ENCODE data around the gene TSSK6.

TSSK6 gene

GRCh38 chr19:19515642-19516519 lies 533 bp upstream of the TSSK6 start, which contains the start of gene NDUFA13:
TSS of gene NDUFA13 (plus strand) at chr19:19516225. CDS start at chr19:19516239, 14 bp downstream.
- H3K4me3 ChIP-seq (ENCODE audit: control insufficient read depth in 1 of 7, extremely low read depth in 1 of 7, insufficient read depth in 4 of 7, low read depth in 2 of 7, low read length in 6 of 7), result peak within 1 kb of the TSS; percentile 66 to 96 (median 93)
- ChIA-PET CTCF (interaction anchor here (0.6 to 2.1 kb wide), 4 partner anchors 11 to 128 kb away, joined by 3 to 5 read pairs (median 4); partner anchors contain the start of gene GMIP), POLR2A (no interaction called here)
- H3K27me3 ChIP-seq (replicated peaks in 2 of 5; ENCODE audit: control insufficient read depth in 4 of 5, insufficient read depth in 5 of 5, low read length in 4 of 5), result no peaks in the 10 kb centered on the region
- peak within 1 kb of the TSS; percentile 64 to 85 for H3K27ac ChIP-seq (ENCODE audit: insufficient read depth in 1 of 2, low read depth in 1 of 2, low read length in 2 of 2, poor library complexity in 1 of 2, severe bottlenecking in 2 of 2)
- peaks cover 0 to 3% (median 0%) of the 10 kb centered on the region in 5 experiments for H3K9me3 ChIP-seq (ENCODE audit: control extremely low read depth in 1 of 5, control insufficient read depth in 4 of 5, insufficient read depth in 2 of 5, low read depth in 1 of 5, low read length in 4 of 5)
- H3K4me1 ChIP-seq (ENCODE audit: control extremely low read depth in 1 of 4, control insufficient read depth in 4 of 4, insufficient read depth in 4 of 4, low read length in 3 of 4), result peaks cover 0 to 25% (median 18%) of the 10 kb centered on the region in 4 experiments
- H3K36me3 ChIP-seq (ENCODE audit: control insufficient read depth in 4 of 4, insufficient read depth in 4 of 4, low read length in 3 of 4), result peaks cover 0 to 18% (median 14%) of the 10 kb centered on the region in 4 experiments
- 9% methylated on average over 61 of the region's 61 CpGs for WGBS (ENCODE audit: insufficient coverage)
- DNase-seq, result peak; percentile 90 to 95 (median 93)

GRCh38 chr19:19514215-19514657 lies 1.1 kb downstream of the TSSK6 start:
- Histone ChIP-seq H3K36me3 (ENCODE audit: control insufficient read depth in 4 of 4, insufficient read depth in 4 of 4, low read length in 3 of 4) (peaks cover 0 to 5% (median 3%) of the 10 kb centered on the region in 4 experiments), H3K27me3 (replicated peaks in 2 of 5; ENCODE audit: control insufficient read depth in 4 of 5, insufficient read depth in 5 of 5, low read length in 4 of 5) (no peaks in the 10 kb centered on the region), H3K4me3 (ENCODE audit: control insufficient read depth in 1 of 7, extremely low read depth in 1 of 7, insufficient read depth in 4 of 7, low read depth in 2 of 7, low read length in 6 of 7) (peak overlapping the region in 1 of 7 experiments; percentile 46), H3K4me1 (ENCODE audit: control extremely low read depth in 1 of 4, control insufficient read depth in 4 of 4, insufficient read depth in 4 of 4, low read length in 3 of 4) (peaks cover 0 to 25% (median 18%) of the 10 kb centered on the region in 4 experiments), H3K27ac (ENCODE audit: insufficient read depth in 1 of 2, low read depth in 1 of 2, low read length in 2 of 2, poor library complexity in 1 of 2, severe bottlenecking in 2 of 2) (no peak overlapping the region), H3K9me3 (ENCODE audit: control extremely low read depth in 1 of 5, control insufficient read depth in 4 of 5, insufficient read depth in 2 of 5, low read depth in 1 of 5, low read length in 4 of 5) (peaks cover 0 to 3% (median 0%) of the 10 kb centered on the region in 5 experiments)
- 42% methylated on average over 36 of the region's 46 CpGs for WGBS (ENCODE audit: insufficient coverage)
- peak in 1 of 3 donors; percentile 14 for DNase-seq
- CTCF ChIA-PET, result interaction anchor here (0.7 to 1.4 kb wide), 3 partner anchors 9 to 147 kb away, joined by 3 read pairs; no protein-coding TSS in a partner anchor
- POLR2A ChIA-PET, result no interaction called here

- H3K36me3 ChIP-seq (ENCODE audit: control insufficient read depth in 4 of 4, insufficient read depth in 4 of 4, low read length in 3 of 4), result peaks cover 0 to 3% (median 0%) of the 10 kb centered on the region in 4 experiments
- H3K4me1 ChIP-seq (ENCODE audit: control extremely low read depth in 1 of 4, control insufficient read depth in 4 of 4, insufficient read depth in 4 of 4, low read length in 3 of 4), result peaks cover 0 to 25% (median 18%) of the 10 kb centered on the region in 4 experiments
- WGBS (ENCODE audit: insufficient coverage), result 91% methylated on average over 17 of the region's 17 CpGs
- ChIA-PET POLR2A (no interaction called here), CTCF (no interaction called here)
- no peak overlapping the region for H3K27ac ChIP-seq (ENCODE audit: insufficient read depth in 1 of 2, low read depth in 1 of 2, low read length in 2 of 2, poor library complexity in 1 of 2, severe bottlenecking in 2 of 2)
- H3K9me3 ChIP-seq (ENCODE audit: control extremely low read depth in 1 of 5, control insufficient read depth in 4 of 5, insufficient read depth in 2 of 5, low read depth in 1 of 5, low read length in 4 of 5), result peaks cover 0 to 3% (median 0%) of the 10 kb centered on the region in 5 experiments
- DNase-seq, result no peak
- no peaks in the 10 kb centered on the region for H3K27me3 ChIP-seq (replicated peaks in 2 of 5; ENCODE audit: control insufficient read depth in 4 of 5, insufficient read depth in 5 of 5, low read length in 4 of 5)
- peak overlapping the region in 1 of 7 experiments; percentile 46 for H3K4me3 ChIP-seq (ENCODE audit: control insufficient read depth in 1 of 7, extremely low read depth in 1 of 7, insufficient read depth in 4 of 7, low read depth in 2 of 7, low read length in 6 of 7)
Measured at GRCh38 chr19:19513682-19514081, 1.7 kb downstream of the TSSK6 start.

- POLR2A ChIA-PET, result no interaction called here
- peaks cover 0 to 3% (median 0%) of the 10 kb centered on the region in 5 experiments for H3K9me3 ChIP-seq (ENCODE audit: control extremely low read depth in 1 of 5, control insufficient read depth in 4 of 5, insufficient read depth in 2 of 5, low read depth in 1 of 5, low read length in 4 of 5)
- DNase-seq, result no peak
- peaks cover 0 to 15% (median 3%) of the 10 kb centered on the region in 4 experiments for H3K4me1 ChIP-seq (ENCODE audit: control extremely low read depth in 1 of 4, control insufficient read depth in 4 of 4, insufficient read depth in 4 of 4, low read length in 3 of 4)
- H3K36me3 ChIP-seq (ENCODE audit: control insufficient read depth in 4 of 4, insufficient read depth in 4 of 4, low read length in 3 of 4), result peaks cover 0 to 32% (median 19%) of the 10 kb centered on the region in 4 experiments
- H3K4me3 ChIP-seq (ENCODE audit: control insufficient read depth in 1 of 7, extremely low read depth in 1 of 7, insufficient read depth in 4 of 7, low read depth in 2 of 7, low read length in 6 of 7), result no peak overlapping the region
- no peaks in the 10 kb centered on the region for H3K27me3 ChIP-seq (replicated peaks in 2 of 5; ENCODE audit: control insufficient read depth in 4 of 5, insufficient read depth in 5 of 5, low read length in 4 of 5)
- WGBS (ENCODE audit: insufficient coverage), result 80% methylated on average over 6 of the region's 6 CpGs
- H3K27ac ChIP-seq (ENCODE audit: insufficient read depth in 1 of 2, low read depth in 1 of 2, low read length in 2 of 2, poor library complexity in 1 of 2, severe bottlenecking in 2 of 2), result no peak overlapping the region
- CTCF ChIA-PET, result no interaction called here
Measured at GRCh38 chr19:19510432-19510831, 4.9 kb downstream of the TSSK6 start.

GRCh38 chr19:19508217-19508616 lies 7.1 kb downstream of the TSSK6 start:
- no peak overlapping the region for H3K27ac ChIP-seq (ENCODE audit: insufficient read depth in 1 of 2, low read depth in 1 of 2, low read length in 2 of 2, poor library complexity in 1 of 2, severe bottlenecking in 2 of 2)
- ChIA-PET CTCF (interaction anchor here (0.6 to 1.0 kb wide), 2 partner anchors 46 to 157 kb away, joined by 3 to 4 read pairs; no protein-coding TSS in a partner anchor), POLR2A (no interaction called here)
- H3K4me3 ChIP-seq (ENCODE audit: control insufficient read depth in 1 of 7, extremely low read depth in 1 of 7, insufficient read depth in 4 of 7, low read depth in 2 of 7, low read length in 6 of 7), result no peak overlapping the region
- H3K36me3 ChIP-seq (ENCODE audit: control insufficient read depth in 4 of 4, insufficient read depth in 4 of 4, low read length in 3 of 4), result peaks cover 0 to 50% (median 36%) of the 10 kb centered on the region in 4 experiments
- no peaks in the 10 kb centered on the region for H3K27me3 ChIP-seq (replicated peaks in 2 of 5; ENCODE audit: control insufficient read depth in 4 of 5, insufficient read depth in 5 of 5, low read length in 4 of 5)
- WGBS (ENCODE audit: insufficient coverage), result 97% methylated on average over 10 of the region's 11 CpGs
- DNase-seq, result no peak
- no peaks in the 10 kb centered on the region for H3K4me1 ChIP-seq (ENCODE audit: control extremely low read depth in 1 of 4, control insufficient read depth in 4 of 4, insufficient read depth in 4 of 4, low read length in 3 of 4)
- H3K9me3 ChIP-seq (ENCODE audit: control extremely low read depth in 1 of 5, control insufficient read depth in 4 of 5, insufficient read depth in 2 of 5, low read depth in 1 of 5, low read length in 4 of 5), result no peaks in the 10 kb centered on the region

- POLR2A ChIA-PET, result interaction anchor here (0.7 kb wide), 1 partner anchor 14 kb away, joined by 3 read pairs; no protein-coding TSS in a partner anchor
- peaks cover 0 to 59% (median 42%) of the 10 kb centered on the region in 4 experiments for H3K36me3 ChIP-seq (ENCODE audit: control insufficient read depth in 4 of 4, insufficient read depth in 4 of 4, low read length in 3 of 4)
Measured at GRCh38 chr19:19507354-19507753, 8.0 kb downstream of the TSSK6 start.

More at GRCh38 chr19:19507354-19507753, 8.0 kb downstream of the TSSK6 start:
- H3K4me1 ChIP-seq (ENCODE audit: control extremely low read depth in 1 of 4, control insufficient read depth in 4 of 4, insufficient read depth in 4 of 4, low read length in 3 of 4), result no peaks in the 10 kb centered on the region
- no peak overlapping the region for H3K4me3 ChIP-seq (ENCODE audit: control insufficient read depth in 1 of 7, extremely low read depth in 1 of 7, insufficient read depth in 4 of 7, low read depth in 2 of 7, low read length in 6 of 7)
- H3K27me3 ChIP-seq (replicated peaks in 2 of 5; ENCODE audit: control insufficient read depth in 4 of 5, insufficient read depth in 5 of 5, low read length in 4 of 5), result no peaks in the 10 kb centered on the region
- CTCF ChIA-PET, result interaction anchor here (1.0 kb wide), 1 partner anchor 47 kb away, joined by 4 read pairs; no protein-coding TSS in a partner anchor
- WGBS (ENCODE audit: insufficient coverage), result 95% methylated on average over 5 of the region's 8 CpGs
- no peaks in the 10 kb centered on the region for H3K9me3 ChIP-seq (ENCODE audit: control extremely low read depth in 1 of 5, control insufficient read depth in 4 of 5, insufficient read depth in 2 of 5, low read depth in 1 of 5, low read length in 4 of 5)
- H3K27ac ChIP-seq (ENCODE audit: insufficient read depth in 1 of 2, low read depth in 1 of 2, low read length in 2 of 2, poor library complexity in 1 of 2, severe bottlenecking in 2 of 2), result no peak overlapping the region
- DNase-seq, result no peak

Measured in common myeloid progenitor, CD34-positive (primary cell).